Glomerular endothelial cell (primary cell): ENCODE data around the gene HOXB4. TPM values are rescaled to one million over a fixed set of nuclear protein-coding genes. Genes with fewer than 3 reads are reported as not detected.

Source experiments
- DNase-seq: peaks from one replicate; pipeline ENCODE4 v3.0.0-alpha.2; 2011; ENCODE audit warnings: low read depth, low spot score; ENCODE audit errors: extremely low read depth
- total RNA-seq: library from RNA; depleted of rRNA; stranded (reverse); fragments of >200 nt; gene quantifications from 2 replicates; pipeline ENCODE4 v1.2.3, GENCODE V29; 2015

Gene HOXB4
- total RNA-seq, 1 donor from 2014 or later: 10.3 TPM

GRCh38 chr17:48549914-48550501 lies 28.1 kb downstream of the HOXB4 start:
- no peak for DNase-seq

- no peak for DNase-seq
Measured at GRCh38 chr17:48549281-48549630, 28.9 kb downstream of the HOXB4 start.

GRCh38 chr17:48548523-48549280 lies 29.4 kb downstream of the HOXB4 start:
- DNase-seq: no peak

GRCh38 chr17:48547808-48548522 lies 30.2 kb downstream of the HOXB4 start:
- no peak for DNase-seq

- no peak for DNase-seq
Measured at GRCh38 chr17:48546924-48547807, 31.0 kb downstream of the HOXB4 start.

- no peak for DNase-seq
Measured at GRCh38 chr17:48546137-48546923, 31.8 kb downstream of the HOXB4 start.

- DNase-seq: no peak
Measured at GRCh38 chr17:48545539-48545938, 32.6 kb downstream of the HOXB4 start.

GRCh38 chr17:48545022-48545375 lies 33.2 kb downstream of the HOXB4 start, which contains the start of gene HOXB2:
Gene HOXB2, minus strand, starts transcription at chr17:48545109. Its CDS starts 198 bp downstream, at chr17:48544911.
- no peak for DNase-seq

- no peak for DNase-seq
Measured at GRCh38 chr17:48544349-48545021, 33.7 kb downstream of the HOXB4 start.

GRCh38 chr17:48543854-48544348 lies 34.2 kb downstream of the HOXB4 start:
- no peak for DNase-seq

- DNase-seq: no peak
Measured at GRCh38 chr17:48543107-48543853, 34.9 kb downstream of the HOXB4 start.

GRCh38 chr17:48542698-48543106 lies 35.4 kb downstream of the HOXB4 start:
- DNase-seq: no peak

- DNase-seq: no peak
Measured at GRCh38 chr17:48542114-48542656, 36.0 kb downstream of the HOXB4 start.

- no peak for DNase-seq
Measured at GRCh38 chr17:48541577-48542113, 36.5 kb downstream of the HOXB4 start.

GRCh38 chr17:48541036-48541576 lies 37.0 kb downstream of the HOXB4 start:
- DNase-seq: no peak

GRCh38 chr17:48540213-48540612 lies 37.9 kb downstream of the HOXB4 start:
- no peak for DNase-seq

- no peak for DNase-seq
Measured at GRCh38 chr17:48539177-48539576, 39.0 kb downstream of the HOXB4 start.

GRCh38 chr17:48537316-48537715 lies 40.8 kb downstream of the HOXB4 start:
- no peak for DNase-seq
